Upper lobe of right lung (tissue), 1 donor: Measurements from ENCODE around the gene CTBP2. TPM values are rescaled to one million over a fixed set of nuclear protein-coding genes. Genes with fewer than 3 reads are reported as not detected.

Experiments used
- ATAC-seq: fragments of 200-7000 bp; cut with Tn5 transposase; one replicate; pipeline ENCODE4 v1.9.1; 2020; ENCODE audit warnings: mild to moderate bottlenecking, moderate library complexity
- DNase-seq: peaks from one replicate; pipeline ENCODE4 v3.0.0-alpha.2; 2020
- H3K27ac ChIP-seq: fragments of 200-600 bp; one replicate; pipeline ENCODE4 v1.8.0; 2022
- H3K27me3 ChIP-seq: fragments of 200-600 bp; one replicate; pipeline ENCODE4 v1.8.0; 2022; ENCODE audit warnings: mild to moderate bottlenecking
- H3K36me3 ChIP-seq: fragments of 200-600 bp; one replicate; pipeline ENCODE4 v1.8.0; 2022
- H3K4me1 ChIP-seq: fragments of 200-600 bp; one replicate; pipeline ENCODE4 v1.8.0; 2022
- H3K4me3 ChIP-seq: fragments of 200-600 bp; one replicate; pipeline ENCODE4 v1.8.0; 2022; ENCODE audit warnings: mild to moderate bottlenecking
- H3K9me3 ChIP-seq: fragments of 200-600 bp; one replicate; pipeline ENCODE4 v1.8.0; 2022
- CTCF ChIP-seq: fragments of 200-600 bp; IDR thresholded peaks from one replicate; pipeline ENCODE4 v1.8.0; 2022; ENCODE audit warnings: antibody characterized with exemption
- intact Hi-C: fragments of 100-400 bp; cut with DNase I; formaldehyde crosslinking; loops from one replicate; pipeline ENCODE4 v1.11.0; 2022
- total RNA-seq: library from RNA; stranded (reverse); fragmentation: NEBNext Ultra II Directional; extraction: Animal tissue kit (Norgen Biotek cat#: 25700); gene quantifications from one replicate; pipeline ENCODE4 v1.2.1, GENCODE V29; 2021
- donor health status: DM: no; HTN: yes; CAD: no; lungs with severe emphysema.

CTBP2 gene
- total RNA-seq, 1 donor from 2014 or later, result 66.7 TPM

- intact Hi-C loops, result no loop called here
- no peaks in the 10 kb centered on the region for H3K9me3 ChIP-seq
- no peak overlapping the region for H3K4me3 ChIP-seq
- ATAC-seq, result no peak
- peaks cover 48% of the 10 kb centered on the region for H3K36me3 ChIP-seq
- H3K4me1 ChIP-seq, result peaks cover 24% of the 10 kb centered on the region
- peak; percentile 49 for DNase-seq
- no peaks in the 10 kb centered on the region for H3K27me3 ChIP-seq
- H3K27ac ChIP-seq, result peak overlapping the region; percentile 58
- no peak for TF ChIP-seq CTCF
Measured at GRCh38 chr10:125001313-125002046, 158.9 kb downstream of the CTBP2 start.

- DNase-seq, result peak; percentile 52
- Histone ChIP-seq H3K36me3 (peaks cover 46% of the 10 kb centered on the region), H3K9me3 (no peaks in the 10 kb centered on the region), H3K27me3 (no peaks in the 10 kb centered on the region), H3K4me1 (peaks cover 24% of the 10 kb centered on the region), H3K27ac (peak overlapping the region; percentile 58), H3K4me3 (no peak overlapping the region)
- intact Hi-C loops, result no loop called here
- TF ChIP-seq CTCF, result no peak
- no peak for ATAC-seq
Measured at GRCh38 chr10:125000366-125001312, 159.7 kb downstream of the CTBP2 start.

GRCh38 chr10:124999433-125000365 is 160.7 kb downstream of the CTBP2 start:
- Histone ChIP-seq H3K4me3 (no peak overlapping the region), H3K27me3 (no peaks in the 10 kb centered on the region), H3K4me1 (peaks cover 24% of the 10 kb centered on the region), H3K9me3 (no peaks in the 10 kb centered on the region), H3K36me3 (peaks cover 49% of the 10 kb centered on the region), H3K27ac (peak overlapping the region; percentile 60)
- ATAC-seq, result peak; percentile 6
- intact Hi-C loops, result loop anchor here (10.0 kb wide), 1 partner anchor 45 kb away; no protein-coding TSS in a partner anchor
- peak; percentile 61 for DNase-seq
- TF ChIP-seq CTCF, result no peak

- peaks cover 24% of the 10 kb centered on the region for H3K4me1 ChIP-seq
- intact Hi-C loops, result loop anchor here (10.0 kb wide), 1 partner anchor 46 kb away; no protein-coding TSS in a partner anchor
- peaks cover 58% of the 10 kb centered on the region for H3K36me3 ChIP-seq
Measured at GRCh38 chr10:124998624-124999291, 161.6 kb downstream of the CTBP2 start.

More at GRCh38 chr10:124998624-124999291, 161.6 kb downstream of the CTBP2 start:
- DNase-seq (peak; percentile 53), ATAC-seq (no peak)
- no peak for TF ChIP-seq CTCF
- H3K27me3 ChIP-seq, result no peaks in the 10 kb centered on the region
- peak overlapping the region; percentile 60 for H3K27ac ChIP-seq
- no peaks in the 10 kb centered on the region for H3K9me3 ChIP-seq
- no peak overlapping the region for H3K4me3 ChIP-seq
